ENCODE measurements around the gene IDUA. TPM values are rescaled to one million over a fixed set of nuclear protein-coding genes. Genes with fewer than 3 reads are reported as not detected.

IDUA gene
- total RNA-seq, 2 donors from 2014 or later: 22.4 to 25.6 TPM

- Histone ChIP-seq H3K4me1 (ENCODE audit: control insufficient read depth, insufficient read depth, low read length) (no peaks in the 10 kb centered on the region), H3K9ac (ENCODE audit: extremely low read depth, low read length, poor library complexity, severe bottlenecking) (no peak overlapping the region), H3K36me3 (ENCODE audit: control insufficient read depth, insufficient read depth, low read length) (no peaks in the 10 kb centered on the region), H3K27ac (ENCODE audit: low read depth, low read length) (no peak overlapping the region), H3K9me3 (ENCODE audit: control insufficient read depth, low read length) (peaks cover 10% of the 10 kb centered on the region), H3K4me3 (ENCODE audit: low read length) (no peak overlapping the region), H3K27me3 (ENCODE audit: control insufficient read depth, insufficient read depth, low read length, poor library complexity, severe bottlenecking) (peaks cover 100% of the 10 kb centered on the region)
- Mint-ChIP-seq H3K4me1 (peaks cover 1% of the 10 kb centered on the region), H3K27ac (no peak overlapping the region), H3K36me3 (ENCODE audit: low read depth) (no peaks in the 10 kb centered on the region), H3K9me3 (peaks cover 13% of the 10 kb centered on the region), H3K4me3 (no peak overlapping the region), H3K27me3 (ENCODE audit: insufficient read depth) (peaks cover 80% of the 10 kb centered on the region)
- WGBS, 2 experiments (ENCODE audit: insufficient coverage in 1 of 2, insufficient read length in 1 of 2): 6 to 13% methylated on average over 19 to 54 of the region's 54 CpGs
- TF ChIP-seq CTCF (conservative IDR thresholded peaks at IDR 0.05): no peak
- DNase-seq: peak; percentile 83
These were observed 15.3 kb downstream of the IDUA start for GRCh38 chr4:1002131-1002630.

DNA sequence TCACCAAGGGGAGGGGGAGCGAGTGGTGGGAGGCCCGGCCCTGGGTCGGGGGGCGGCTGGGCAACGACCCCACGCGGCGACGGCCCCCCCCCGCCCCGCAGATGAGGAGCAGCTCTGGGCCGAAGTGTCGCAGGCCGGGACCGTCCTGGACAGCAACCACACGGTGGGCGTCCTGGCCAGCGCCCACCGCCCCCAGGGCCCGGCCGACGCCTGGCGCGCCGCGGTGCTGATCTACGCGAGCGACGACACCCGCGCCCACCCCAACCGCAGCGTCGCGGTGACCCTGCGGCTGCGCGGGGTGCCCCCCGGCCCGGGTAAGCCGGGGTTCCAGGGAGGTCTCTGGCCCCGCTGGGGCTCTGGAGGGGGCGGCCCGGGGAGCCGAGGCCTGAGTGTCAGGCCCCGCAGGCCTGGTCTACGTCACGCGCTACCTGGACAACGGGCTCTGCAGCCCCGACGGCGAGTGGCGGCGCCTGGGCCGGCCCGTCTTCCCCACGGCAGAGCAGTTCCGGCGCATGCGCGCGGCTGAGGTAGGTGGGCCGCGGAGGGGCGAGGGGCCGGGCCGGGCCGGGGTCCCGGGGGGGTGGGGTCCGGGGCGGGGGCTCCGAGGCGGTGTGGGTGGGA is 15.9 kb downstream of the IDUA start:
- no peak overlapping the region for H3K27ac ChIP-seq (ENCODE audit: low read depth, low read length)
- H3K36me3 ChIP-seq (ENCODE audit: control insufficient read depth, insufficient read depth, low read length): no peaks in the 10 kb centered on the region
- H3K27me3 ChIP-seq (ENCODE audit: control insufficient read depth, insufficient read depth, low read length, poor library complexity, severe bottlenecking): peaks cover 100% of the 10 kb centered on the region
- peak; percentile 72 for DNase-seq
- H3K36me3 Mint-ChIP-seq (ENCODE audit: low read depth): no peaks in the 10 kb centered on the region
- no peaks in the 10 kb centered on the region for H3K4me1 ChIP-seq (ENCODE audit: control insufficient read depth, insufficient read depth, low read length)
- H3K4me1 Mint-ChIP-seq: peaks cover 1% of the 10 kb centered on the region
- peaks cover 10% of the 10 kb centered on the region for H3K9me3 ChIP-seq (ENCODE audit: control insufficient read depth, low read length)
- TF ChIP-seq CTCF (conservative IDR thresholded peaks at IDR 0.05): no peak
- peaks cover 16% of the 10 kb centered on the region for H3K9me3 Mint-ChIP-seq
- H3K9ac ChIP-seq (ENCODE audit: extremely low read depth, low read length, poor library complexity, severe bottlenecking): no peak overlapping the region
- no peak overlapping the region for H3K27ac Mint-ChIP-seq
- peaks cover 83% of the 10 kb centered on the region for H3K27me3 Mint-ChIP-seq (ENCODE audit: insufficient read depth)
- H3K4me3 Mint-ChIP-seq: no peak overlapping the region
- H3K4me3 ChIP-seq (ENCODE audit: low read length): no peak overlapping the region
- 10% methylated on average over 18 to 63 of the region's 75 CpGs for WGBS, 2 experiments (ENCODE audit: insufficient coverage in 1 of 2, insufficient read length in 1 of 2)

DNA sequence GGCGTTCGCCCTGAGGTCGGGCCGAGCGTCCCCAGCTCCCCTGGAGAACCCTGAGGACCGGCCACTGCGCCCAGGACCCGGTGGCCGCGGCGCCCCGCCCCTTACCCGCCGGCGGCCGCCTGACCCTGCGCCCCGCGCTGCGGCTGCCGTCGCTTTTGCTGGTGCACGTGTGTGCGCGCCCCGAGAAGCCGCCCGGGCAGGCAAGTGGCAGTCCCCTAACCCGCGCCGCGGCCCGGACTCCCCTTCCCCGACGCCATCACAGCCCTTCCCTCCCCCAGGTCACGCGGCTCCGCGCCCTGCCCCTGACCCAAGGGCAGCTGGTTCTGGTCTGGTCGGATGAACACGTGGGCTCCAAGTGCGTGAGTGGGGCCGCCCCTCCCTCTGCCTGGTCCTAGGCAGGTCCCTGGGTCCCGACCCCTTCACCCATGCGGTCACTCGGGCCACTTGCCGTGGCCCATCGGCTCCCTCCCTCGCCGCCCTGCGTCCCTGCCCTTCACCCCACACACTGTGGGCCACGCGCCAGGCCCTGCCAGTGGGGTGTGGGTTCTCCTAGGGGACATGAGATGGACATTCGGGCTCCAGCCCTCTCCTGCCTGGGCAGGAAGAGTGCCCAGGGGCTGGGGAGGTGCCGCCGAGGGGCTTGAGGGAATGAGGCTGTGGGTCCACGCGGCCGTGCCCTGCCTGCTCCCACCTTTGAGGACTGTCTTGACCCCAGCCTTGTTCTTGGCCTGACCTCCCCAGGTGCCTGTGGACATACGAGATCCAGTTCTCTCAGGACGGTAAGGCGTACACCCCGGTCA is 16.6 kb downstream of the IDUA start:
- H3K9me3 ChIP-seq (ENCODE audit: control insufficient read depth, low read length): peaks cover 10% of the 10 kb centered on the region
- Mint-ChIP-seq H3K9me3 (peaks cover 16% of the 10 kb centered on the region), H3K4me3 (peak overlapping the region; percentile 27), H3K36me3 (ENCODE audit: low read depth) (no peaks in the 10 kb centered on the region), H3K4me1 (peaks cover 1% of the 10 kb centered on the region), H3K27me3 (ENCODE audit: insufficient read depth) (peaks cover 83% of the 10 kb centered on the region), H3K27ac (no peak overlapping the region)
- TF ChIP-seq CTCF (conservative IDR thresholded peaks at IDR 0.05): no peak
- H3K27ac ChIP-seq (ENCODE audit: low read depth, low read length): no peak overlapping the region
- 30 to 38% methylated on average over 17 to 63 of the region's 63 CpGs for WGBS, 2 experiments (ENCODE audit: insufficient coverage in 1 of 2, insufficient read length in 1 of 2)
- H3K4me1 ChIP-seq (ENCODE audit: control insufficient read depth, insufficient read depth, low read length): no peaks in the 10 kb centered on the region
- H3K9ac ChIP-seq (ENCODE audit: extremely low read depth, low read length, poor library complexity, severe bottlenecking): no peak overlapping the region
- peak; percentile 70 for DNase-seq
- H3K27me3 ChIP-seq (ENCODE audit: control insufficient read depth, insufficient read depth, low read length, poor library complexity, severe bottlenecking): peaks cover 100% of the 10 kb centered on the region
- no peak overlapping the region for H3K4me3 ChIP-seq (ENCODE audit: low read length)
- H3K36me3 ChIP-seq (ENCODE audit: control insufficient read depth, insufficient read depth, low read length): no peaks in the 10 kb centered on the region
